GM21723 (cell line): ENCODE data around the gene ALDH3B2.
"Not testable (repeated sequence)": the region's sequence is repeated elsewhere in the genome, so short reads cannot be mapped to it uniquely, and the experiment has no call there.

ENCODE experiments used
- ATAC-seq: cut with Tn5 transposase; IDR thresholded peaks from one replicate; pipeline ENCODE4 v1.9.1; 2021; ENCODE audit warnings: mild to moderate bottlenecking, moderate library complexity; ENCODE audit not compliant: unreplicated experiment

ALDH3B2 gene

GRCh38 chr11:67631411-67631810 is 43.0 kb downstream of the ALDH3B2 start:
- ATAC-seq, result no peak

- ATAC-seq, result no peak
These were observed 43.5 kb downstream of the ALDH3B2 start for GRCh38 chr11:67630943-67631331.

GRCh38 chr11:67630228-67630942 is 44.0 kb downstream of the ALDH3B2 start:
- peak; percentile 68 for ATAC-seq

GRCh38 chr11:67629386-67630227 is 44.8 kb downstream of the ALDH3B2 start, which contains the start of gene NUDT8:
TSS of gene NUDT8 (minus strand) at chr11:67629937. CDS start at chr11:67629911, 26 bp downstream.
- peak; percentile 61 for ATAC-seq

GRCh38 chr11:67628710-67629385 is 45.6 kb downstream of the ALDH3B2 start:
- ATAC-seq, result no peak

GRCh38 chr11:67627812-67628624 is 46.4 kb downstream of the ALDH3B2 start:
- no peak for ATAC-seq

GRCh38 chr11:67627441-67627811 is 47.0 kb downstream of the ALDH3B2 start:
- ATAC-seq, result no peak

GRCh38 chr11:67626970-67627369 is 47.5 kb downstream of the ALDH3B2 start:
- no peak for ATAC-seq

- not testable (repeated sequence) for ATAC-seq
These were observed 48.1 kb downstream of the ALDH3B2 start for GRCh38 chr11:67626131-67626833.

GRCh38 chr11:67623795-67624194 is 50.6 kb downstream of the ALDH3B2 start:
- ATAC-seq, result not testable (repeated sequence)

- not testable (repeated sequence) for ATAC-seq
These were observed 51.5 kb downstream of the ALDH3B2 start for GRCh38 chr11:67622905-67623304.

- not testable (repeated sequence) for ATAC-seq
These were observed 52.5 kb downstream of the ALDH3B2 start for GRCh38 chr11:67621928-67622327.

GRCh38 chr11:67620621-67621020 is 53.8 kb downstream of the ALDH3B2 start:
- ATAC-seq, result not testable (repeated sequence)

GRCh38 chr11:67619683-67620618 is 54.5 kb downstream of the ALDH3B2 start:
- ATAC-seq, result not testable (repeated sequence)

GRCh38 chr11:67618901-67619659 is 55.3 kb downstream of the ALDH3B2 start:
- ATAC-seq, result not testable (repeated sequence)

GRCh38 chr11:67617243-67617953 is 57.0 kb downstream of the ALDH3B2 start:
- no peak for ATAC-seq

- no peak for ATAC-seq
These were observed 57.8 kb downstream of the ALDH3B2 start for GRCh38 chr11:67616431-67617242.
